H1 (cell line): ENCODE measurements around the gene RAD50. TPM values are rescaled to one million over a fixed set of nuclear protein-coding genes. Genes with fewer than 3 reads are reported as not detected.

Experiments used
- CTCF ChIA-PET: fragments of 300-600 bp; sonication (Branson Sonifier 250); formaldehyde crosslinking; loops from one replicate; lab custom pipeline; 2021; ENCODE audit not compliant: partially characterized antibody; lab: Charles Lee
- POLR2A ChIA-PET: fragments of 300-600 bp; sonication (Branson Sonifier 250); formaldehyde crosslinking; loops from one replicate; lab custom pipeline; 2021; ENCODE audit warnings: inconsistent platforms; ENCODE audit not compliant: partially characterized antibody; lab: Charles Lee
- DNase-seq, 2 experiments: peaks; one replicate each; pipeline versions ENCODE4 v3.0.0 to v3.0.0-alpha.2; 2010 to 2022; ENCODE audit warnings: low spot score in 2 of 2, low read depth in 1 of 2, mixed read lengths in 1 of 2
- FAIRE-seq: peaks from 2 replicates; lab custom pipeline; 2011; peaks lifted over from hg19 to GRCh38; lab: Jason Lieb, UNC
- H2AFZ ChIP-seq: 2 replicates; pipeline ENCODE4 v1.8.1; 2012; ENCODE audit warnings: low read length, inconsistent platforms
- H2AK5ac ChIP-seq: 2 replicates; pipeline ENCODE4 v1.6.1; 2013; ENCODE audit warnings: low read depth, low read length
- H2BK120ac ChIP-seq: replicated peaks from 2 replicates; pipeline ENCODE3; 2013; ENCODE audit warnings: low read depth, low read length, inconsistent platforms
- H2BK12ac ChIP-seq: 2 replicates; pipeline ENCODE4 v1.6.1; 2013; ENCODE audit warnings: low read depth, low read length
- H2BK15ac ChIP-seq: 2 replicates; pipeline ENCODE4 v1.6.1; 2013; ENCODE audit warnings: low read length
- H2BK20ac ChIP-seq: 2 replicates; pipeline ENCODE4 v1.6.1; 2013; ENCODE audit warnings: low read length
- H2BK5ac ChIP-seq: 2 replicates; pipeline ENCODE4 v1.6.1; 2013; ENCODE audit warnings: low read depth, low read length
- H3K14ac ChIP-seq: 2 replicates; pipeline ENCODE4 v1.6.1; 2013; ENCODE audit warnings: inconsistent platforms; ENCODE audit not compliant: insufficient read length
- H3K18ac ChIP-seq: 2 replicates; pipeline ENCODE4 v1.6.1; 2013; ENCODE audit warnings: low read length; ENCODE audit errors: extremely low read depth
- H3K23ac ChIP-seq: 2 replicates; pipeline ENCODE4 v1.6.1; 2013; ENCODE audit warnings: inconsistent platforms; ENCODE audit not compliant: insufficient read length
- H3K23me2 ChIP-seq: 2 replicates; pipeline ENCODE4 v1.6.1; 2013; ENCODE audit warnings: low read depth, low read length
- H3K27ac ChIP-seq: 2 replicates; pipeline ENCODE4 v1.6.1; 2011; ENCODE audit warnings: low read depth, low read length, inconsistent platforms
- H3K27me3 ChIP-seq, 4 experiments: replicated peaks in 1 of 4; 1 replicate in 1 of 4; 2 replicates in 3 of 4; pipeline versions ENCODE4 v1.6.1 to v1.8.1; 2011 to 2013; ENCODE audit warnings: low read length in 3 of 4, mild to moderate bottlenecking in 3 of 4, inconsistent platforms in 2 of 4, mixed read lengths in 2 of 4, moderate library complexity in 1 of 4; ENCODE audit not compliant: control insufficient read depth in 3 of 4, insufficient read depth in 3 of 4; ENCODE audit errors: extremely low read depth in 1 of 4
- H3K36me3 ChIP-seq, 4 experiments: 2 replicates each; pipeline versions ENCODE4 v1.6.1 to v1.8.1; 2011 to 2013; ENCODE audit warnings: mild to moderate bottlenecking in 4 of 4, low read length in 3 of 4, moderate library complexity in 2 of 4, control low read depth in 1 of 4, inconsistent platforms in 1 of 4; ENCODE audit not compliant: insufficient read depth in 4 of 4, control insufficient read depth in 2 of 4
- H3K4ac ChIP-seq: replicated peaks from 2 replicates; pipeline ENCODE3; 2013; ENCODE audit warnings: low read length, low read depth, mixed read lengths, inconsistent platforms; ENCODE audit not compliant: insufficient read length
- H3K4me1 ChIP-seq, 4 experiments: replicated peaks in 1 of 4; 1 replicate in 1 of 4; 2 replicates in 3 of 4; pipeline versions ENCODE4 v1.6.1 to v1.8.1; 2011 to 2013; ENCODE audit warnings: low read length in 3 of 4, inconsistent platforms in 2 of 4, mixed read lengths in 1 of 4; ENCODE audit not compliant: insufficient read depth in 4 of 4, control insufficient read depth in 3 of 4
- H3K4me2 ChIP-seq, 2 experiments: 2 replicates each; pipeline versions ENCODE4 v1.6.1 to v1.8.1; 2011 to 2013; ENCODE audit warnings: low read depth in 2 of 2, low read length in 2 of 2, control low read depth in 1 of 2, inconsistent platforms in 1 of 2, mild to moderate bottlenecking in 1 of 2; ENCODE audit not compliant: insufficient read depth in 1 of 2
- H3K4me3 ChIP-seq, 4 experiments: fragments of 200-600, 300-600 bp in 1 of 4; sonication (generic), shearing (Covaris generic), sonication (Bioruptor Twin) in 1 of 4; 2 replicates each; pipeline versions ENCODE4 v1.5.1 to v1.8.1; 2011 to 2016; ENCODE audit warnings: low read length in 4 of 4, low read depth in 3 of 4, control low read depth in 2 of 4, inconsistent platforms in 2 of 4, mild to moderate bottlenecking in 2 of 4, mixed read lengths in 1 of 4, moderate library complexity in 1 of 4; ENCODE audit not compliant: insufficient read depth in 2 of 4; ENCODE audit errors: extremely low read depth in 1 of 4
- H3K56ac ChIP-seq: replicated peaks from 2 replicates; pipeline ENCODE3; 2013; ENCODE audit warnings: low read depth, mild to moderate bottlenecking, mixed read lengths, low read length, inconsistent platforms; ENCODE audit not compliant: insufficient read length
- H3K79me1 ChIP-seq: 2 replicates; pipeline ENCODE4 v1.6.1; 2013; ENCODE audit warnings: low read depth, low read length, control low read depth
- H3K79me2 ChIP-seq, 2 experiments: 2 replicates each; pipeline versions ENCODE4 v1.6.1 to v1.8.1; 2012 to 2013; ENCODE audit warnings: low read length in 2 of 2, mild to moderate bottlenecking in 2 of 2, inconsistent platforms in 1 of 2; ENCODE audit not compliant: insufficient read depth in 2 of 2, control insufficient read depth in 1 of 2
- H3K9ac ChIP-seq, 4 experiments: replicated peaks in 1 of 4; 1 replicate in 1 of 4; 2 replicates in 3 of 4; pipeline versions ENCODE4 v1.6.1 to v1.8.1; 2011 to 2013; ENCODE audit warnings: low read depth in 3 of 4, low read length in 3 of 4, control low read depth in 2 of 4, mild to moderate bottlenecking in 2 of 4, moderate library complexity in 2 of 4, inconsistent platforms in 1 of 4; ENCODE audit errors: extremely low read depth in 1 of 4
- H3K9me3 ChIP-seq, 2 experiments: 2 replicates each; pipeline versions ENCODE4 v1.6.1 to v1.8.1; 2012 to 2013; ENCODE audit warnings: mild to moderate bottlenecking in 2 of 2, moderate library complexity in 2 of 2, control low read depth in 1 of 2, inconsistent platforms in 1 of 2, low read depth in 1 of 2, low read length in 1 of 2, mixed read lengths in 1 of 2; ENCODE audit not compliant: insufficient read depth in 2 of 2
- H4K20me1 ChIP-seq, 2 experiments: replicated peaks in 1 of 2; 2 replicates each; pipeline versions ENCODE3 to v1.8.1; 2011 to 2013; ENCODE audit warnings: inconsistent platforms in 2 of 2, low read length in 2 of 2, mild to moderate bottlenecking in 1 of 2; ENCODE audit not compliant: insufficient read depth in 2 of 2, control insufficient read depth in 1 of 2
- H4K5ac ChIP-seq: 2 replicates; pipeline ENCODE4 v1.6.1; 2013; ENCODE audit warnings: low read length, low read depth, mixed read lengths, inconsistent platforms; ENCODE audit not compliant: insufficient read length
- H4K8ac ChIP-seq: 2 replicates; pipeline ENCODE4 v1.8.0; 2013; ENCODE audit warnings: mild to moderate bottlenecking, moderate library complexity, low read length, inconsistent platforms; ENCODE audit not compliant: insufficient read depth; ENCODE audit errors: extremely low read depth
- H4K91ac ChIP-seq: replicated peaks from 2 replicates; pipeline ENCODE3; 2013; ENCODE audit warnings: low read length, mixed read lengths, inconsistent platforms; ENCODE audit not compliant: insufficient read length
- ATF2 ChIP-seq: IDR thresholded peaks from 2 replicates; pipeline ENCODE4 v1.6.1; 2012; ENCODE audit warnings: low read length, inconsistent platforms
- CTCF ChIP-seq, 3 experiments: IDR thresholded peaks; 1 replicate in 2 of 3; 2 replicates in 1 of 3; pipeline versions ENCODE4 v1.5.1 to v1.6.1; 2011; ENCODE audit warnings: low read length in 3 of 3, mild to moderate bottlenecking in 3 of 3, inconsistent platforms in 2 of 3, low read depth in 1 of 3, moderate library complexity in 1 of 3; ENCODE audit not compliant: insufficient read depth in 1 of 3; ENCODE audit errors: control extremely low read depth in 1 of 3
- EGR1 ChIP-seq: IDR thresholded peaks from 2 replicates; pipeline ENCODE4 v1.6.1; 2011; ENCODE audit warnings: low read depth, low read length, borderline replicate concordance
- NANOG ChIP-seq: IDR thresholded peaks from 2 replicates; pipeline ENCODE4 v1.6.1; 2011; ENCODE audit warnings: low read length, low read depth, mild to moderate bottlenecking, inconsistent platforms; ENCODE audit not compliant: insufficient read depth, poor library complexity, severe bottlenecking
- NRF1 ChIP-seq: IDR thresholded peaks from 2 replicates; pipeline ENCODE4 v1.6.1; 2011; ENCODE audit warnings: mild to moderate bottlenecking, low read depth, low read length, improper control_type of control experiment
- POLR2AphosphoS5 ChIP-seq: IDR thresholded peaks from 2 replicates; pipeline ENCODE4 v1.6.1; 2011; ENCODE audit warnings: low read depth, low read length
- POU5F1 ChIP-seq: IDR thresholded peaks from 2 replicates; pipeline ENCODE4 v1.6.1; 2011; ENCODE audit warnings: low read depth, mild to moderate bottlenecking, low read length, moderate library complexity
- RNF2 ChIP-seq: fragments of 200-900, 300-1000 bp; sonication (generic); IDR thresholded peaks from 2 replicates; pipeline ENCODE4 v1.7.1; 2016; ENCODE audit warnings: borderline replicate concordance, low read depth, mild to moderate bottlenecking, antibody characterized with exemption, low read length; ENCODE audit not compliant: poor library complexity, severe bottlenecking; ENCODE audit errors: missing control alignments
- TBP ChIP-seq: IDR thresholded peaks from 2 replicates; pipeline ENCODE4 v1.6.1; 2011; ENCODE audit warnings: low read depth, low read length, improper control_type of control experiment
- TEAD4 ChIP-seq: IDR thresholded peaks from 2 replicates; pipeline ENCODE4 v1.6.1; 2012; ENCODE audit warnings: low read depth, low read length, inconsistent platforms, mixed read lengths
- WGBS, 2 experiments: shearing (Covaris generic) in 1 of 2; methylation state at CpG; one replicate each; pipeline versions ENCODE4 v1.1.6 to v1.1.7; 2013 to 2015; ENCODE audit warnings: low lambda C conversion rate in 2 of 2, mixed read lengths in 2 of 2, inconsistent platforms in 1 of 2, low coverage in 1 of 2, missing lambda C conversion rate in 1 of 2; ENCODE audit not compliant: insufficient replicate concordance in 2 of 2, insufficient coverage in 1 of 2, insufficient read length in 1 of 2; ENCODE audit errors: extremely low coverage in 1 of 2, missing lambda C conversion rate in 1 of 2; 5-methylcytosine and 5-hydroxymethylcytosine counted together
- polyA plus RNA-seq, 7 experiments: library from polyadenylated mRNA; depleted of rRNA in 3 of 7; stranded (reverse) in 5 of 7; unstranded in 2 of 7; fragments of >200 nt in 5 of 7; fragments of 200-250 nt in 2 of 7; gene quantifications; 1 replicate in 5 of 7; 2 replicates in 1 of 7; 4 replicates in 1 of 7; pipeline versions ENCODE4 v1.2.1 to v1.2.3, GENCODE V29; 2011 to 2013; ENCODE audit warnings: missing spikeins in 2 of 7, mixed read lengths in 2 of 7
- total RNA-seq: library from RNA; stranded (reverse); fragmentation: NEBNext Ultra II Directional; extraction: Animal tissue kit (Norgen Biotek cat#: 25700); gene quantifications from 2 replicates; pipeline ENCODE4 v1.2.1, GENCODE V29; 2021

RAD50 gene
- total and polyA plus RNA-seq, 2 of the 8 experiments (the other 6 are each of a cell fraction or from before 2014, with no cell fraction given) = 10.1 to 39.4 TPM

- 91% methylated on average over 2 of the region's 2 CpGs; no CpG with 5 or more reads in 1 of the 2 experiments for WGBS, 2 experiments
- no peak overlapping the region for H2BK120ac ChIP-seq
- H2BK12ac ChIP-seq = no peak overlapping the region
- H3K79me1 ChIP-seq = no peaks in the 10 kb centered on the region
- no peak overlapping the region for H3K4me3 ChIP-seq
- no peak overlapping the region for H3K27ac ChIP-seq
- H4K8ac ChIP-seq = no peak overlapping the region
- H2BK15ac ChIP-seq = no peak overlapping the region
- H3K27me3 ChIP-seq = no peaks in the 10 kb centered on the region
- no peaks in the 10 kb centered on the region for H4K20me1 ChIP-seq
- H3K18ac ChIP-seq = no peak overlapping the region
- ChIA-PET CTCF (interaction anchor here (1.6 kb wide), 1 partner anchor 155 kb away, joined by 6 read pairs; no protein-coding TSS in a partner anchor), POLR2A (no interaction called here)
- no peaks in the 10 kb centered on the region for H3K4me1 ChIP-seq
- H2AFZ ChIP-seq = no peak overlapping the region
- H3K4ac ChIP-seq = no peak overlapping the region
- H3K36me3 ChIP-seq = no peaks in the 10 kb centered on the region
- no peaks in the 10 kb centered on the region for H3K9me3 ChIP-seq
- H3K23me2 ChIP-seq = no peaks in the 10 kb centered on the region; the same call in 1 of the 2 replicates
- no peak overlapping the region for H4K91ac ChIP-seq
- H2BK20ac ChIP-seq = no peak overlapping the region
- no peak overlapping the region for H3K56ac ChIP-seq
- no peak for FAIRE-seq
- no peak overlapping the region for H3K14ac ChIP-seq
- H3K9ac ChIP-seq = no peak overlapping the region
- H3K79me2 ChIP-seq = no peaks in the 10 kb centered on the region
- H4K5ac ChIP-seq = no peak overlapping the region
- no peak for DNase-seq
- H3K4me2 ChIP-seq = no peak overlapping the region
- no peak overlapping the region for H2AK5ac ChIP-seq
- no peak overlapping the region for H3K23ac ChIP-seq
- H2BK5ac ChIP-seq = no peak overlapping the region
- no peak for TF ChIP-seq TBP
- TF ChIP-seq TEAD4 = no peak
- TF ChIP-seq POLR2AphosphoS5 = no peak
- no peak for TF ChIP-seq CTCF (IDR thresholded peaks at IDR 0.05; ENCODE audit: control extremely low read depth in 1 of 3, insufficient read depth in 1 of 3, low read depth in 1 of 3, low read length in 3 of 3)
- no peak for TF ChIP-seq POU5F1
- TF ChIP-seq ATF2 = no peak
- no peak for TF ChIP-seq EGR1
- no peak for TF ChIP-seq NRF1
- TF ChIP-seq NANOG = no peak
- no peak for TF ChIP-seq RNF2
These were observed 124.7 kb downstream of the RAD50 start for GRCh38 chr5:132681476-132681831.
